ENCODE measurements around the gene TTC28. TPM values are rescaled to one million over a fixed set of nuclear protein-coding genes. Genes with fewer than 3 reads are reported as not detected.
"Not testable (repeated sequence)": the region's sequence is repeated elsewhere in the genome, so short reads cannot be mapped to it uniquely, and the experiment has no call there.

The TTC28 gene
- total RNA-seq, 1 donor from 2014 or later = 88.8 TPM

DNA sequence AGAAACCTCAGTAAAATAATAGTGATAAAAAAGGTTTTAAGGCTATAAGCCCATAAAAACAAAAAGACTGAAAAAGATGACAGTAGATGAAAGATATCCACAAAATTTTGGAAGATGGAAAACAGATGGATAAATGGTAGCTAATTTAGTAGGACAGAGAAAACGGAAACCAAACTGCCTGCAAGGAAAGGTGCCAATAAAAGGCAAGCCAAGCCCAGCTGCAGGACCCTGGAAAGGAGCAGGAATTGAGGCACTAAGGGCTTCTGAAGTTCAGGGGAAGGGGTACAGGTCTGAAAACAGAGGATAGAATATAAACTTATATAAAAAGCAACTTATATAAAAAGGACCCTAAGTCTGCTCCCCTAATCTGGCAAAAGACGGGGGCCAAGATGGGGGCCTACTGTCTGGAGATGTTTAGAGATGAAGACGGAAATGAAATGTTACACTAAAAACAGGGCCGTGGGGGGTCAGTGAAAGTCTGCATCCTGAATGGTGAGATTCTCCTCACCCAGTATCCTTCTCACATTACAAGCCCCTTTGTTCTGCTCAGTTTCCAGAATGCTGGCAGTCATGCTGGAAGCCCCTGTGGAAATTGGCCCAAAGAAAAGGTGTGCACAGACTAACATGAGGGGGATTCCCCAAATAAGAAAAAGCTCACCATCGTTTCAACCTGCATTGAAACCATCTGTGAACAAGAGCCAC lies 491.3 kb downstream of the TTC28 start:
- DNase-seq (ENCODE audit: low spot score) = no peak

DNA sequence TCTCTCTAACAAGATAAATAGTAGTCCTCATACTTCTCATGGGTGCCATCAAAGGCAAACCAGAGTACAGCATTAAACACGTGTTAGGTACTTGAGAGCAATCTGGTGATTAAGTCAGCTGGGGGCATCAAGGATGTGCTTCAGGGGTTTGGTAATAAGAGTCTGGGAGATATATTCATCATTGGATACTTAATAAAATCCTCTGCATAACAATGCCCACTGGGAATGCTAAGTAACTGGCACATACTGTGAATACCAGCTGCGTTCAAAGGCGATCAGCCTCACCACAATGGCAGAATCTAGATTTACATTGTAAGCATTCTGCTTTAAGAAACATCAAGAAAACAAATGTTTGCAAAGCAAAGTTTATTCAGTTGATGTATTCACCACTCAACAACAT lies 492.0 kb downstream of the TTC28 start:
- DNase-seq (ENCODE audit: low spot score) = no peak

DNA sequence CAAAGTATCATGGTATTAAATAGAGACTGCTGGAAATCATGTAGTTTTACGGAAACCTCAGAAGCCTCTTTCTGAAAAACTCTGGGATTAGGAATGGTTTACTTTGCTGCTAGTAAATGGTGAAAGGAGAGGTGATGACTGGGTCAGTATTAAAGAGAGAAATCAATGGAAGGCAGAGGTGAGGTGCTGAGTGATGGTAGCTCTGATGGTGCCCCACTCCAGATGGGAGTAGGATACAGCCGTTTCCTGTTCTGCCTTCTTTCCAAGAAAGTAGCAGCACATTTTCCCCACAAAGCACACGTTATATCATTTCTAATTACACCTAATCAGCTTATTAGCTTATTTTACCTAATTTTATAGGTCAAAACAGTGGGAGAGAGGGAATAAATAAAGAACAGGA lies 493.0 kb downstream of the TTC28 start:
- DNase-seq (ENCODE audit: low spot score) = no peak

DNA sequence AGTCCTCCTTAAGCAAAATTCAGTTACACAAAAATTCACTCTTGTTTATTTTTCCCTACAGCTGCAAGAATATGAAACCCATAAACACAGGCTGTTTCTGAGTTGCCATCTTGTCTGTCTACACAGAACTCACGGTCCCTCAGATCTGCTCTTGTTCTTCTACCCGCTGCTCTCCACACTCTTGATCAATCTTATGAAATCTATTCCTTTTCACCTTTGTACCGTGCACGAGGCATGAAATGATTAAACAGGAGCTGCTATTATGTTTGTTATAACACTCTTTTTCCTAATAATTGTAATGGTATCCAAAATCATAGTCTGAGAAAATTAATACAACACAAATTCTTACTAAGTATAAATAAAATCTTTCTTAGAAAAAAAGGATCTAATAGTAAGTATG lies 494.5 kb downstream of the TTC28 start:
- DNase-seq (ENCODE audit: low spot score) = no peak

DNA sequence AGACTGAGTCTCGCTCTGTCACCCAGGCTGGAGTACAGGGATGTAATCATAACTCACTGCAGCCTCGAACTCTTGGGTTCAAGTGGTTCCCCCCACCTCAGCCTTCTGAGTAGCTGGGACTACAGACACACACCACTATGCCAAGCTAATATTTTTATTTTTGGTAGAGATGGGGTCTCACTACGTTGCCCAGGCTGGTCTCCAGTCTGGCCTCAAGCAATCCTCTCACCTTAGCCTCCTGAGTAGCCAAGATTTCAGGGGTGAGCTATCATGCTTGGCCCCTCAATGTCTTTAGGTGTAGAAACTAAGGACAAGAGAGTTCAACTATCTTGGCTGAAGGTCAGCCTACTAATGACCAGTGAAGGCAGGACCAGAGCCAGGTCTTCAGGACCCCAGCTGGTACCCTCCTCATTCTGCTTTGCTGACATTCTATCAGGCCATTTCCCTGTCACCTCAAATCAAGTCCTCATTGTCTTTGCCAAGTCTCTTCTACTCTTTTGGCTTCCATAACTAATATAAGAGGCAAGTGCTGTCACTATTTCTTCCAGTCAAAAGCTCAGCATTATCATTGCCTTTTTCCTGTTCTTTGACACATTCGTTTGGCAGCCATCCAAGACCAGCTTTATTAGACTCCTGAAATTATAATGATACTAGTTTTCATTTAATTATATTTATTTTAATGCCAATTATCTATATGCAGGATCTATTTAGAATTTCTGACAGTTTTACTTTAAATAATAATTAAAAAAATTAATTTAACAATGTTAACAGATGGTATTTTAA lies 496.4 kb downstream of the TTC28 start:
- no peak for DNase-seq (ENCODE audit: low spot score)

DNA sequence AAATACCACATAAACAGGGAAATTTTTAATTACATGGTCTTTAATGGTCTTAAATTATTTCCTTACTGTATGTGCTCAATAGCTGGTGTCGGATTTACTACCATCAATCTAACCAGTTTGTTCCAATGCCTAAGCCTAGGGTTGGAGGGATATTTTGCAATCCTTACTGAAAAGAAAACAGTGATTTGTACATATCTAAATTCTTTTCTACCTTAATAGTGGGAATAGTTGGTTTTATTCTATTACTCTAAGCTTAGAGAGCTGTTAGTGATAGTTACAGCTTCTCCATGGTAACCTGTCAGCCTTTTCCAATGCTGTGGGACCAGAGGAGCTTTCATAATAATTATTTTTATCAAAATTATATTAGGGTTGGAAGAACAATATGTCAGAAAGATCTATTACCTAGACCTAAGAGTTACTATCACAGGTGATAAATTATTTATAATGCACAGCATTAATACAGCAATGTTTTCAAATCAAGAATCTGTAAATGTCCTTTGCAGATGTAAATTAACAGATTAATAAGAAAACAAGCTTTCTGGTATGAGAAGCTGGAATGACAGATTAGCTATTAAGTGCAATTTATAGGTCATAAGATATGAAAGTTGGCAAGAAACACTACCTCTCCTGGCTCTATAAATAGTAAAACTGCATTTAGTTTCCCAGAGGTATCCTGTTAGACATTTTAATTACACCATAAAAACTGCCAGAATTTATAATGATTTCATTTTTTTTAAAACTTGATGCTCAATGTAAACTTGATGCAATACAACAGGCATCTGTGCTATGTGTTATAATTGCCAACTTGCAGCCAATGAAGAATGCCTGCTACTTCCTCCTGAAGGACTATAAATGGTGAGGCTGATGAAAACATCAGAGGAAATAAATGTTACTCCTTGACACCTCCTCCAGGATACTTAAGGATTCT lies 498.6 kb downstream of the TTC28 start:
- DNase-seq (ENCODE audit: low spot score) = peak; percentile 26

DNA sequence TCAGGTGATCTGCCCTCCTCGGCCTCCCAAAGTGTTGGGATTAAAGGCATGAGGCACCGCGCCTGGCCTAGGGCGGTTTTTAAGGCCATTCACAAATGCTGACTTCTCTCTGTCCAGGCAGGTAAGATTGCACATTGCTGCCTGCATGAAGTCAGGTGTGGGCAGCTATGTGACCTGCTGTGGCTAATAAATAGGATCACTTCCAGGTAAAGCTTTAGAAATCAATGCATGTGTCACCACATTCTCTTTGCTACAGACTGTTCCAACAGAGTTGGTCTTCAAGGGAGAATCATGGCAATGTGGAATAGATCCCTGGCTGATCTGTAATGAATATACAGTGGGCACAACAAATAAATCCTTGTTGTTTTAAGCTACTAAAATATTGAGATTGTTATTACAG lies 500.2 kb downstream of the TTC28 start:
- DNase-seq (ENCODE audit: low spot score) = no peak

DNA sequence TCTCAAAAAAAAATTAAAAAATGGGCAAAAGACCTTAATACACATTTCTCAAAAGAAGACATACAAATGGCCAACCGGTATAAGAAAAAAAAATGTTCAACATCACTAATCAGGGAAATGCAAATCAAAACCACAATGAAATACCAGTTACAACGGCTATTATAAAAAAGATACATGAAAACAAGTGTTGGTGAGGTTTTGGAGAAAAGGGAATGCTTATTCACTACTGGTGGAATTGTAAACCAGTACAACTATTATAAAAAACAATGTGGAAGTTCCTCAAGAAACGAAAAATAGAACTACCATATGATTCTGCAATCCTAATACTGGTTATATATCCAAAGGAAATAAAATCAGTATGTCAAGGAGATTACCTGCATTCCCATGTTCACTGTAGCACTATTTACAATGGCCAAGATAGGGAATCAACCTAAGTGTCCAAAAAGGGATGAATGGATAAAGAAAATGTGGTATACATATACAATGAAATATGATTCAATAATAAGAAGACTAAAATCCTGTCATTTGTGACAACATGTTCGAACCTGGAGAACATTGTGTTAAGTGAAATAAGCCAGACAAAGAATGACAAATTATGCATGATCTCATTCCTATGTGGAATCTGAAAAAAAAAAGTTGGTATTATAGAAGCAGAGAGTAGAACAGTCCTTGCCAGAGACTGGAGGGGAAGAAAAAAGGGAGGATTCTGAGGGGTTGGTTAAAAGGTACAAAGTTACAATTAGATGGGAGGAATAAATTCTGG lies 503.7 kb downstream of the TTC28 start:
- peak; percentile 27 for DNase-seq (ENCODE audit: low spot score)

DNA sequence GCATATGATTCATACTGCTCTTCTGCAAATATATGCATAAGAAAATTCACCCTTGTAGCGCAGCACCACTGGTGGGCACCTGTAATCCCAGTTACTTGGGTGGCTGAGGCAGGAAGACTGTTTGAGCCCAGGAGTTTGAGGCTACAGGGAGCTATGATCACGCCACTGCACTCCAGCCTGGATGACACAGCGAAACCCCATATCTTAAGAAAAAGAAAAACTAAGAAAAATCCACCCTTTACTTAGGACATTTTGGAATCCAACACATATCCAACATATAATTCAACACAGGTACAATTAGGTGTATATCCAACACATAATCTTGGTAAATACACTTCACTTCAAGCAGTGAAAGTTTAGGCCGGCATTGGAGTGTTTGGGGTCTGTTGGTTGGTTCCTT lies 505.1 kb downstream of the TTC28 start:
- no peak for DNase-seq (ENCODE audit: low spot score)

DNA sequence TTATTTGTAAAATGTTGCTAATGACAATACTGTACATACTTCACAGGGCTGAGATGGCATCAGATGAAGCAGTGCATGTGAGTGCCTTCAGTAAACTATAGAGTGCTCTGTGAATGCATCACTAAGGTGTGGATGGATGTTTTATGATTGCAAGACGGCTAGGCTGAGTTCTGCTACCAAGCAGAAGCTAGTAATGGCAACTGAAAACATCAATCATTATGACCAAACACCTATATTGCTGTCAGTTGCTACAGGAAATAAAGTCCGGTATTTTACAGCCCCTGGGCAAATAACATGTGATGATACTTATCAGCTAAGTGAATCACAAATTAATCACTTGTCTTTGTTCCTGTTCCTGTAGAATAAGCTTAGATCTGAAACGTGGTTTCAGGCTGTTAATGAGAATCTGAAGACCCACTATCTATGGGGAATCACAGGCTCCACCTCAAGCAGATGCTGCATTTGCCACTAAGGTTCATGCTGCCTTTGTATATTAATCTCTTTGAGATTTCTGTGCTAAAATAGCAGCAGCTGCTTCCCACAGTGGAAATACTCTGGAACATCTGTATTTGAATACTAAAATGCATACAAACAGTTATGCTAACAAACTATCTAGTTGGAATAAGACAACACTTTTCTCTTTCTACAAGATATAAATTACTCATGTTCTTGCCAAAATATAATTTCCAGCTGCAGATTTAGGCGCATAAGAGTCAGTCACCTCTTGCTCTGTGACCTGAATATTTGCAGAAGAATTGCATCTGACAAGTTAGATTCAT lies 506.6 kb downstream of the TTC28 start:
- DNase-seq (ENCODE audit: low spot score) = peak; percentile 38

DNA sequence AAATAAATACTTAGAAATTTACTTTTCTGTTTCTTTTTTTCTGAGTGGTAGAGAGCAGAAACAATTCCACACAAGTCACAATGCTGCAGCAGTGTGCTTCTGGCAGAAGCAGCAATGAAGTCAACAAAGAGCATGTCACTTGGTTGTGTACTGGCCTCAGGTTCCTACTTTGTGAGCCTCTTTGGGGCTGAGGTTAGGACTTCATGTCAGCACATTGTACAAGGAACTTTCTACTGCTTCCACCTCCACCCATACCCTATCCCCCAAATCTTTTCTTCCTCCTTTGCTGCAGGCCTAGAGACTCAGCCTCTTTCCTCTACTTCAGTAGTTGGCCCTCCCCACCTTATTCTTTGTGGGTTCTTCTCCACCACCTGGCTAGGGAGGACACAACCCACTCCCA lies 507.9 kb downstream of the TTC28 start:
- DNase-seq (ENCODE audit: low spot score) = no peak

DNA sequence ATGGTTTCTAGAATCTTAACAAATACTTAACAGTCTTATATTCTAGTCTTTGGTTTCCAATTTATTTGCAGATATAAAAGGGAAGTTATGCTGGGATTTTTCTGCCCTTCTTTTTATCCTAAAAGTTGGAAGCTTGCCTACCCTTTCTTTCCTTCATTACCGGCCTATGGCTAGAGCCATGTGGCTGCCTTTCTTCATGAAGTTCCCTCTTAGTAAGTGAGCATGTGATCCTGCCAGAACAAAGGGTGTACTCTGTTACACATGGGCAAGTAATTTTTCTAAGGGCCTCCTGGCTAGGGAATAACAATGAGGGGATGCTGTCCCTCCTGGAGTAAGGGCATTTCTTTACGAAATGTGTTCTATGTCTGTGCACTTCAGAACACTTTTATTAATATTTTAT lies 508.5 kb downstream of the TTC28 start:
- no peak for DNase-seq (ENCODE audit: low spot score)

DNA sequence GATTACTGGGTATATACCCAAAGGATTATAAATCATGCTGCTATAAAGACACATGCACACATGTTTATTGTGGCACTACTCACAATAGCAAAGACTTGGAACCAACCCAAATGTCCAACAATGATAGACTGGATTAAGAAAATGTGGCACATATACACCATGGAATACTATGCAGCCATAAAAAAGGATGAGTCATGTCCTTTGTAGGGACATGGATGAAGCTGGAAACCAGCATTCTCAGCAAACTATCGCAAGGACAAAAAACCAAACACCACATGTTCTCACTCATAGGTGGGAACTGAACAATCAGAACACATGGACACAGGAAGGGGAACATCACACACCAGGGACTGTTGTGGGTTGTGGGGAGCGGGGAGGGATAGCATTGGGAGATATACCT lies 510.3 kb downstream of the TTC28 start:
- DNase-seq (ENCODE audit: low spot score) = not testable (repeated sequence)

DNA sequence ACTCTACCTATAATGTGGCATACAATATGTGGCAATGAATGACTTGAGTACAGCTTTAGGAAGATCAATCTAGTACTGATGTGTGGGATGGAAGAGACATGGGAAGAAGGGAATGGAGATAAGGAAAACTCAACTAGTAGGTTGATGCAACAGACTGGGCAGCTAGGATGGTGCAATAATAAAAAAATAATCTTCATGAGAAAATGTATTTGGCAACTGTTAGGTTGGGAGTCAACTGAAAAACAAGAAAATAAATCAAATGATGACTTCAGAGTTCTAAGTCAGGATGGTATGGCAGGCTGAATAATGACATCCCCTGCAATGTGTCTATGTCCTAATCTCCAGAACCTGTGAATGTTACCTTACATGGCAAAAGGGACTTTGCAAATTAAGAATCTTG lies 523.8 kb downstream of the TTC28 start:
- DNase-seq (ENCODE audit: low spot score) = no peak

DNA sequence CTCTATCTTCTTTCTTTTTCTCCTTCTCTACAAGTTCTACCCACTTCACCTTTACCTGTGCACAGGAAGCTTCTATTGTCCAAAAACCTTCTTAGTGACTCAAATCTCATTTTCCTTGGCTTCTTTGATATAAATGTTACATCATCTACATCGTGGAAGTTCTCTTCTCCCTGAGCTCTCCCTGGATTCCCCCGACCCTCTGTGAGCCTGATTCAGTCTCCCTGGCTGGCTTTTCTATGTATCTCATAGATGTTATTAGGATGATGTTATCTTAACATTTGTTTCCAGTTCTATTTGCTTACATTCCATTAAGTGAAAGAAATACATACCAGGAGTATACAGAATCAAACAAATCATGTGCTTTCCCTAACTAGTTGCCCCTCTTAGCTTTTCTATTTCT lies 524.8 kb downstream of the TTC28 start:
- no peak for DNase-seq (ENCODE audit: low spot score)

DNA sequence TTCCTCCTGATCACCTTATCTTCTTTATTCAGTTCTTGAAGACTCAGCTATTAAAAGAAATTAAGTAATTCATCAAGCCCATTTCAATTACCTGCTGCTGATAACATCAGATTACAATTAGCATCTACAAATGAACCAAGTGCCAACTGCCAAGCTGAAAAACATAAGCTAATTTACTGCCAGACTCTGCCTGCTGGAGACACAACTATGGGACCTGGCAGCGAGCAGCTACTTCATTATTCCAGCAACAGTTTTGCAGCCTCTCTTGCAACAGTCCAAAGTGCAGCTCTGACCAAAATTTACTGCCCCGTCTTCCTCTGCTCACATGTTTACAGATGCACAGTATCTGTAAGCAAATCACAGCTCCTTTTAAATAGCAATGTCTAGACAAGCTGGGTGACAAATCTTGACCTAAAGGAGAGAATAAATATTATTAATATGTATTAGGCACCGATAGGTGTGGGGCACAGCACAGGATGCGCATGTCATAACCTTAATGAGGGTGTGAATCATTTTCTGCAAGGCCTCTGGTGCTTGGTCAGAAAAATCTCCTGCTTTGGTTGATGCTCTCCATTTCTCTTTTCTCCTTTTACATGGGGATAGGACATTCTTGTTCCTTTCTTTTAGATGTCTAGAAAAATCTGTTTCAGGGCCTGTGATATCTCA lies 528.4 kb downstream of the TTC28 start:
- DNase-seq (ENCODE audit: low spot score) = no peak

DNA sequence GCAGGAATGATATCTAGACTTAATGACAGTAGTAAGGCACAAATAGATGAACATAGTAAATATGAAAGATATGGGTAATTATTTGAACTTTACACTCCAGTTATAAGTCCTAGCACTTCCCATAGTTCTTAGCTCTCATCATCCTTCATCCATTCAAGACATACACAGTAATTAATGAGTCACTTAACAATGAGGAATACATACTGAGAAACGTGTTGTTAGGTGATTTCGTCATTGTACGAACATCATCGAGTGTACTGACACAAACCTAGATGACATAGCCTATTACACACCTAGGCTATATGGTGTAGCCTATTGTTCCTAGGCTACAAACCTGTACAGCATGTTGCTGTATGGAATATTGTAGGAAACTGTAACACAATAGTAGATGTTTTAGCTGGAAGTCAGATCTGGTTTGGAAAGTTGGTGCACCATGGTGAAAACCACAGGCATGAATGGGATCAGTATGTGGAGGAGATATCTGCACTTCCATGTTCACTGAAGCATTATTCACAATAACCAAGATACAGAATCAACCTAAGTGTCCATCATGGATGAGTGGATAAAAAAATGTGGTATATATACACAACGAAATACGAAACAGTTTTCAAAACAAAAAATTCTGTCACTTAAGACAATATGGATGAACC lies 530.7 kb downstream of the TTC28 start:
- DNase-seq (ENCODE audit: low spot score) = no peak

DNA sequence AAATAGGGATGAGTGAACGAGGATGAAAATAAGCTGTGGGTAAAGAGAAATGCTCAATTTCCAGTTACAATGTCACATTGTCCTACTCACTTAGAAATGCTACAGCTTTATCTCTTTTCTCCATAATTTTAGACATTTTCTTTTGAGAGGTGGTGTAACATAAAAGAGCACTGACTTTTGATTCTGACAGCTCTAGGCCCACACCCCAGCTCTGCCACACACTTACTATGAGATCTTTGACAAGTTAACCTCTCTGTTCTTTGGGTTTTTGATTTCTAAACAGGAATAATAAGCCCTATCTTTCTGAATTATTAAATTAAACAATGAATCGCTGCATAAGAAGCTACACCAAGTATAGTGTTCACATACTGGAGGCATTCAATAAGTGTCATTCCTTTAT lies 532.2 kb downstream of the TTC28 start:
- DNase-seq (ENCODE audit: low spot score) = no peak

Data from umbilical cord (tissue), 2 donors.